Testis (tissue), 2 donors: Measurements from ENCODE around the gene FRMD3.

Experiments
- CTCF ChIP-seq, 3 experiments: fragments of 450-650 bp in 2 of 3; fragments of 200-600 bp in 1 of 3; sonication (generic) in 1 of 3; IDR thresholded peaks; one replicate each; pipeline ENCODE4 v1.5.1; 2016 to 2019; ENCODE audit warnings: antibody characterized with exemption in 3 of 3, mild to moderate bottlenecking in 2 of 3, moderate library complexity in 1 of 3
- POLR2A ChIP-seq: fragments of 450-650 bp; IDR thresholded peaks from one replicate; pipeline ENCODE4 v1.6.1; 2017; ENCODE audit warnings: antibody characterized with exemption, mild to moderate bottlenecking, moderate library complexity

DNA sequence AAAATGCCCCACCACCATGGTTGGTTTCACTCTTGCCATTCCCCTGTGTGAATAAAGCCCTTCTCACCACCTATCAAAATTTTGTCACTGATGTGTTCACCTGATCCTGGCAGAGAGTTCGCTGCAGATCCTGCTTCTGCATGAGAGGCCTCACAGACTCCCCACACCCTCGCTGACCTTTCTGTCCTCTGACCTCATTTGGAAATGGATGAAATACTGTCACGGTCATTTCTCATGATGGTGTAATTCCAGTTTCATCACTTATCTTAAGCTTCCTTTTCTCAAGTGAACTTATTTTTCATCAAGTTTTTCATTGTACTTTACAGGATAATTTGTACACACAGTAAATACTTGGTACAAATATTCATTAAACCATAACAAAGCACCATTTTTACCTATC, 131.3 kb downstream of the FRMD3 start:
- TF ChIP-seq CTCF (IDR thresholded peaks at IDR 0.05) (no peak), POLR2A (no peak)
